Smooth muscle cell (in vitro differentiated cells): ENCODE results near the gene VARS2. TPM values are rescaled to one million over a fixed set of nuclear protein-coding genes. Genes with fewer than 3 reads are reported as not detected.
"Not testable (repeated sequence)": the region's sequence is repeated elsewhere in the genome, so short reads cannot be mapped to it uniquely, and the experiment has no call there.

Source experiments
- DNase-seq: peaks from one replicate; lab custom pipeline; 2025; ENCODE audit not compliant: unreplicated experiment; lab: John Stamatoyannopoulos, UW
- H2AFZ ChIP-seq: fragments of 200-600 bp; sonication (generic); 2 replicates; pipeline ENCODE4 v1.6.0; 2016; ENCODE audit warnings: antibody characterized with exemption, low read depth, mild to moderate bottlenecking
- H3F3A ChIP-seq: fragments of 200-600 bp; sonication (generic); 2 replicates; pipeline ENCODE4 v1.6.0; 2017; ENCODE audit warnings: antibody characterized with exemption, low read depth
- H3K27ac ChIP-seq: fragments of 200-600 bp; sonication (generic); 2 replicates; pipeline ENCODE4 v1.5.1; 2016; ENCODE audit warnings: low read depth, mild to moderate bottlenecking
- H3K27me3 ChIP-seq: fragments of 200-600 bp; sonication (generic); 2 replicates; pipeline ENCODE4 v1.6.1; 2016; ENCODE audit warnings: low read depth, mild to moderate bottlenecking
- H3K36me3 ChIP-seq: fragments of 200-600 bp; sonication (generic); 2 replicates; pipeline ENCODE4 v1.5.1; 2016; ENCODE audit warnings: low read depth
- H3K4me1 ChIP-seq: fragments of 200-600 bp; sonication (generic); 2 replicates; pipeline ENCODE4 v1.5.1; 2016; ENCODE audit warnings: low read depth
- H3K4me2 ChIP-seq: fragments of 200-600 bp; sonication (generic); 2 replicates; pipeline ENCODE4 v1.6.0; 2016; ENCODE audit warnings: mild to moderate bottlenecking
- H3K4me3 ChIP-seq: fragments of 200-600 bp; sonication (generic); 2 replicates; pipeline ENCODE4 v1.5.1; 2016; ENCODE audit warnings: mild to moderate bottlenecking
- H3K79me2 ChIP-seq: fragments of 200-600 bp; sonication (generic); 2 replicates; pipeline ENCODE4 v1.6.0; 2016; ENCODE audit warnings: low read depth, mild to moderate bottlenecking
- H3K9ac ChIP-seq: fragments of 200-600 bp; sonication (generic); 2 replicates; pipeline ENCODE4 v1.6.0; 2016; ENCODE audit warnings: low read depth
- H3K9me3 ChIP-seq: fragments of 200-600 bp; sonication (generic); replicated peaks from 2 replicates; pipeline ENCODE4 v1.5.1; 2016; ENCODE audit warnings: low read depth
- H4K20me1 ChIP-seq: fragments of 200-600 bp; sonication (generic); 2 replicates; pipeline ENCODE4 v1.6.0; 2016; ENCODE audit warnings: low read depth
- CTCF ChIP-seq: fragments of 200-600 bp; sonication (generic); IDR thresholded peaks from 2 replicates; pipeline ENCODE4 v1.5.1; 2017; ENCODE audit warnings: borderline replicate concordance, mild to moderate bottlenecking, antibody characterized with exemption; ENCODE audit not compliant: insufficient read depth, poor library complexity, severe bottlenecking
- WGBS: methylation state at CpG from one replicate; pipeline ENCODE4 v1.1.7; 2016; ENCODE audit warnings: low lambda C conversion rate; 5-methylcytosine and 5-hydroxymethylcytosine counted together
- polyA plus RNA-seq: library from polyadenylated mRNA; unstranded; fragments of >200 nt; fragmentation: Nextera tagmentation; extraction: Ambion mirVana; gene quantifications from 2 replicates; pipeline ENCODE4 v1.2.1, GENCODE V29; 2016
- total RNA-seq: library from RNA; depleted of rRNA; stranded (reverse); fragments of >200 nt; gene quantifications from 2 replicates; pipeline ENCODE4 v1.2.3, GENCODE V29; 2014

VARS2 gene
- total and polyA plus RNA-seq, 2 experiments from 2014 or later = 15.1 to 15.4 TPM

GRCh38 chr6:30918670-30919069, 4.6 kb downstream of the VARS2 start:
- H4K20me1 ChIP-seq = no peaks in the 10 kb centered on the region
- no peak overlapping the region for H2AFZ ChIP-seq
- H3K36me3 ChIP-seq = no peaks in the 10 kb centered on the region
- WGBS = 84% methylated on average over 8 of the region's 8 CpGs
- H3K79me2 ChIP-seq = no peaks in the 10 kb centered on the region
- H3K27ac ChIP-seq = no peak overlapping the region
- H3K27me3 ChIP-seq = no peaks in the 10 kb centered on the region
- TF ChIP-seq CTCF = no peak
- H3K9ac ChIP-seq = no peak overlapping the region
- no peak for DNase-seq
- no peaks in the 10 kb centered on the region for H3K9me3 ChIP-seq
- peaks cover 9% of the 10 kb centered on the region for H3K4me1 ChIP-seq
- no peaks in the 10 kb centered on the region for H3F3A ChIP-seq
- no peak overlapping the region for H3K4me2 ChIP-seq
- no peak overlapping the region for H3K4me3 ChIP-seq

DNA sequence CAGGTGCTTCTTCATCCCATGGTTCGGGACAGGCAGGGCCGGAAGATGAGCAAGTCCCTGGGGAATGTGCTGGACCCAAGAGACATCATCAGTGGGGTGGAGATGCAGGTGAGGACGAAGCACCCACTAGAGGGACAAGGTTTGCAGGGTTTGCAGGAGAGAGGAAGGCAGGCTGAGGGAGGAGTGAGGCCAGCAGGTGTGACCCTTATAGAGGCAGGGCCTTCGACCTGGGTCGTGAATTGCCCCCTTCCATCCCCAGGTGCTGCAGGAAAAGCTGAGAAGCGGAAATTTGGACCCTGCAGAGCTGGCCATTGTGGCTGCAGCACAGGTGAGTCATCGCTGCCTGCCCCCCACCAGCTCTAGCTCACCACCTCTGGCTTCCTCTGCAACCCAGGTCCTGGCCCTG, 8.4 kb downstream of the VARS2 start:
- Histone ChIP-seq H3K27ac (no peak overlapping the region), H3K4me2 (no peak overlapping the region), H3F3A (no peaks in the 10 kb centered on the region), H3K9me3 (no peaks in the 10 kb centered on the region), H2AFZ (no peak overlapping the region), H4K20me1 (no peaks in the 10 kb centered on the region), H3K9ac (no peak overlapping the region), H3K27me3 (no peaks in the 10 kb centered on the region), H3K4me1 (no peaks in the 10 kb centered on the region), H3K4me3 (no peak overlapping the region), H3K36me3 (no peaks in the 10 kb centered on the region), H3K79me2 (no peaks in the 10 kb centered on the region)
- 80% methylated on average over 7 of the region's 7 CpGs for WGBS
- TF ChIP-seq CTCF = no peak
- no peak for DNase-seq

- H3K4me2 ChIP-seq, H3K9ac ChIP-seq, H2AFZ ChIP-seq, DNase-seq, H3K4me1 ChIP-seq, H3K79me2 ChIP-seq, H3K27ac ChIP-seq, H3K36me3 ChIP-seq, H3F3A ChIP-seq, H3K27me3 ChIP-seq, H3K4me3 ChIP-seq, H4K20me1 ChIP-seq, H3K9me3 ChIP-seq: not testable (repeated sequence)
- WGBS = 94% methylated on average over 9 of the region's 9 CpGs
Observed at GRCh38 chr6:30924040-30924627, 10.1 kb downstream of the VARS2 start.

- TF ChIP-seq CTCF = no peak
- Histone ChIP-seq H3K79me2 (no peaks in the 10 kb centered on the region), H3K9ac (no peak overlapping the region), H3K4me1 (no peaks in the 10 kb centered on the region), H3K4me3 (no peak overlapping the region), H4K20me1 (no peaks in the 10 kb centered on the region), H2AFZ (no peak overlapping the region), H3K36me3 (no peaks in the 10 kb centered on the region), H3F3A (no peaks in the 10 kb centered on the region), H3K9me3 (no peaks in the 10 kb centered on the region), H3K27ac (no peak overlapping the region), H3K4me2 (no peak overlapping the region), H3K27me3 (no peaks in the 10 kb centered on the region)
- WGBS = 94% methylated on average over 4 of the region's 4 CpGs
- DNase-seq = no peak
Observed at GRCh38 chr6:30926644-30927043, 12.6 kb downstream of the VARS2 start.

GRCh38 chr6:30927080-30927479, 13.0 kb downstream of the VARS2 start:
- H3K9ac ChIP-seq = not testable (repeated sequence)

More at GRCh38 chr6:30927080-30927479, 13.0 kb downstream of the VARS2 start:
- H2AFZ ChIP-seq, H3K27me3 ChIP-seq, DNase-seq, H3K4me2 ChIP-seq, H3K9me3 ChIP-seq, H3F3A ChIP-seq, H3K4me3 ChIP-seq, H3K79me2 ChIP-seq, H4K20me1 ChIP-seq, H3K27ac ChIP-seq, H3K36me3 ChIP-seq, H3K4me1 ChIP-seq: not testable (repeated sequence)
- WGBS = 100% methylated on average over 3 of the region's 3 CpGs
